CD4-positive, alpha-beta T cell treated with Interleukin-17A for 4 hours (primary cell): ENCODE data around the gene LHX3.
"Not testable (repeated sequence)": the region's sequence is repeated elsewhere in the genome, so short reads cannot be mapped to it uniquely, and the experiment has no call there.

ENCODE experiments used
- DNase-seq: peaks from one replicate; pipeline ENCODE4 v3.0.0-alpha.2; 2020; ENCODE audit warnings: mixed read lengths

LHX3 gene

GRCh38 chr9:136151848-136152542 lies 52.9 kb downstream of the LHX3 start:
- DNase-seq: no peak

- DNase-seq: no peak
Measured at GRCh38 chr9:136151214-136151804, 53.6 kb downstream of the LHX3 start.

- DNase-seq: not testable (repeated sequence)
Measured at GRCh38 chr9:136150664-136151213, 54.2 kb downstream of the LHX3 start.

GRCh38 chr9:136149853-136150252 lies 55.1 kb downstream of the LHX3 start:
- no peak for DNase-seq

- no peak for DNase-seq
Measured at GRCh38 chr9:136149337-136149736, 55.6 kb downstream of the LHX3 start.

- no peak for DNase-seq
Measured at GRCh38 chr9:136148766-136149165, 56.2 kb downstream of the LHX3 start.

GRCh38 chr9:136147890-136148714 lies 56.8 kb downstream of the LHX3 start:
- no peak for DNase-seq

- DNase-seq: no peak
Measured at GRCh38 chr9:136147038-136147889, 57.7 kb downstream of the LHX3 start.
